Natural killer cell (primary cell): ENCODE results near the gene CFAP92. TPM values are rescaled to one million over a fixed set of nuclear protein-coding genes. Genes with fewer than 3 reads are reported as not detected.

Experiments
- ATAC-seq, 3 donors: fragments of 150-1000 bp in 2 of 3; fragments of 200-7000 bp in 1 of 3; cut with Tn5 transposase; 1 replicate in 1 of 3; 2 replicates in 2 of 3; pipeline ENCODE4 v1.10.0; 2021; ENCODE audit warnings: mild to moderate bottlenecking in 2 of 3, moderate library complexity in 2 of 3
- DNase-seq, 2 donors: peaks; one replicate each; pipeline versions ENCODE4 v3.0.0 to v3.0.0-alpha.2; 2013 to 2021; ENCODE audit warnings: mixed read lengths in 1 of 2
- H3K27ac ChIP-seq: one replicate; pipeline ENCODE4 v1.5.1; 2013; ENCODE audit warnings: mild to moderate bottlenecking, low read length
- H3K27me3 ChIP-seq: one replicate; pipeline ENCODE4 v1.6.1; 2013; ENCODE audit warnings: low read length; ENCODE audit not compliant: control insufficient read depth, insufficient read depth
- H3K36me3 ChIP-seq: one replicate; pipeline ENCODE4 v1.6.1; 2013; ENCODE audit warnings: low read length; ENCODE audit not compliant: control insufficient read depth, insufficient read depth
- H3K4me1 ChIP-seq: one replicate; pipeline ENCODE4 v1.6.1; 2013; ENCODE audit warnings: low read length; ENCODE audit not compliant: control insufficient read depth, insufficient read depth
- H3K4me3 ChIP-seq: one replicate; pipeline ENCODE4 v1.5.1; 2013; ENCODE audit warnings: low read length
- H3K9me3 ChIP-seq: one replicate; pipeline ENCODE4 v1.6.1; 2013; ENCODE audit warnings: low read length; ENCODE audit not compliant: control insufficient read depth, insufficient read depth
- H3K27ac Mint-ChIP-seq, 2 donors: one replicate each; pipeline ENCODE4 v1.8.0; 2022; ENCODE audit warnings: mild to moderate bottlenecking in 2 of 2, mixed read lengths in 2 of 2, moderate library complexity in 1 of 2
- H3K27me3 Mint-ChIP-seq, 2 donors: one replicate each; pipeline ENCODE4 v1.8.0; 2022; ENCODE audit warnings: low read depth in 2 of 2, mixed read lengths in 2 of 2
- H3K36me3 Mint-ChIP-seq: one replicate; pipeline ENCODE4 v1.8.0; 2022; ENCODE audit warnings: mixed read lengths
- H3K4me1 Mint-ChIP-seq, 2 donors: one replicate each; pipeline ENCODE4 v1.8.0; 2022; ENCODE audit warnings: mixed read lengths in 2 of 2
- H3K4me3 Mint-ChIP-seq: one replicate; pipeline ENCODE4 v1.8.0; 2022; ENCODE audit warnings: mild to moderate bottlenecking, moderate library complexity, mixed read lengths
- H3K9me3 Mint-ChIP-seq, 2 donors: one replicate each; pipeline ENCODE4 v1.8.0; 2022; ENCODE audit warnings: mixed read lengths in 2 of 2
- CTCF ChIP-seq: fragments of 200-600 bp; IDR thresholded peaks from one replicate; pipeline ENCODE4 v1.8.0; 2022; ENCODE audit warnings: antibody characterized with exemption
- WGBS: methylation state at CpG from one replicate; pipeline ENCODE4 v1.1.7; 2013; ENCODE audit warnings: missing lambda C conversion rate; ENCODE audit not compliant: insufficient coverage; 5-methylcytosine and 5-hydroxymethylcytosine counted together
- intact Hi-C: fragments of 100-400 bp; cut with micrococcal nuclease; formaldehyde crosslinking; loops from one replicate; pipeline ENCODE4 v1.14.2; 2022
- total RNA-seq, 4 donors: library from RNA; stranded (reverse); fragments of 120-200 nt in 1 of 4; gene quantifications; one replicate each; pipeline versions ENCODE4 v1.2.3 to v1.2.4, GENCODE V29; 2013 to 2022

Gene CFAP92
- total RNA-seq, 3 donors from 2014 or later (not counting 1 experiment from before 2014, with no cell fraction given): 0.26 to 0.43 (median 0.41) TPM

DNA sequence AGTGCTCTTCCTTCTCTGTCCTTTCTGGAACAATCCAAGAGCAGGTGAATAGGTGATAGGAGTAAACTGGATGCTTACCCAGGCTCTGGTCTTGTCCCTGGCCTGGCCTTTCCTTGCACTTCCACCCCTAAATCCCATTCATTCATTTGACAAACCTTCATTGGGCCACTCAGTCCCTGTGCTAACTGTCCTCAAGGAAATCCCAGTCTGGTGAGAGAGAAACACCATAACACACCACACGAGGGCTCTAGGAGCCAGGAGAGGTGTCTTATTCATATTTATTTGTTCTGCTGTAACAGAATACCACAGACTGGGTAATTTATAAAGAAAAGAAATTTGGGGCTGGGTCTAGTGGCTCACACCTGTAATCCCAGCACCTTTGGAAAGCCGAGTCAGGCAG lies 30.0 kb upstream of the CFAP92 start:
- ATAC-seq (no peak), DNase-seq (no peak)
- Mint-ChIP-seq H3K4me3 (no peak overlapping the region), H3K27ac (peak overlapping the region; percentile 99 to 100), H3K27me3 (no peaks in the 10 kb centered on the region), H3K36me3 (no peaks in the 10 kb centered on the region), H3K4me1 (peaks cover 34 to 41% of the 10 kb centered on the region in 2 donors), H3K9me3 (no peaks in the 10 kb centered on the region)
- no peaks in the 10 kb centered on the region for H3K36me3 ChIP-seq
- H3K27me3 ChIP-seq: no peaks in the 10 kb centered on the region
- H3K27ac ChIP-seq: no peak overlapping the region
- no peak for TF ChIP-seq CTCF
- intact Hi-C loops: no loop called here
- 100% methylated on average over 1 of the region's 2 CpGs for WGBS
- peaks cover 34% of the 10 kb centered on the region for H3K4me1 ChIP-seq
- no peak overlapping the region for H3K4me3 ChIP-seq
- H3K9me3 ChIP-seq: no peaks in the 10 kb centered on the region

DNA sequence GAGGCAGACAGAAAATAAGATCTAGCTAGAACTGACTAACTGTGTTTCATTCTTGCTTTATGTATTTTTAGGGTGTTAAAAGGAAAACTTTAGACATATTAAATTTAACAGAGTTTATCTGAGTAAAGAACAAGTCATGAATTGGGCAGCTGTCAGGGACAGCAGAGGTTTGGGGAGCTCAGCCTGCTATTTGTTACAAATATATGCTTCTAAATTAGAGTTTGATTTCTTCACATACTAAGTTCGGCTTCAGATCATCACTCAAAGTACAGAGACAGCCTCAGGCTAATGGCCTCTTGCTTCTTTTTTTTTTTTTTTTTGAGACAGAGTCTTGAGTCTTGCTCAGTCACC lies 29.1 kb upstream of the CFAP92 start:
- WGBS: 92% methylated on average over 1 of the region's 1 CpG
- peak overlapping the region; percentile 87 to 89 for H3K27ac Mint-ChIP-seq

DNA sequence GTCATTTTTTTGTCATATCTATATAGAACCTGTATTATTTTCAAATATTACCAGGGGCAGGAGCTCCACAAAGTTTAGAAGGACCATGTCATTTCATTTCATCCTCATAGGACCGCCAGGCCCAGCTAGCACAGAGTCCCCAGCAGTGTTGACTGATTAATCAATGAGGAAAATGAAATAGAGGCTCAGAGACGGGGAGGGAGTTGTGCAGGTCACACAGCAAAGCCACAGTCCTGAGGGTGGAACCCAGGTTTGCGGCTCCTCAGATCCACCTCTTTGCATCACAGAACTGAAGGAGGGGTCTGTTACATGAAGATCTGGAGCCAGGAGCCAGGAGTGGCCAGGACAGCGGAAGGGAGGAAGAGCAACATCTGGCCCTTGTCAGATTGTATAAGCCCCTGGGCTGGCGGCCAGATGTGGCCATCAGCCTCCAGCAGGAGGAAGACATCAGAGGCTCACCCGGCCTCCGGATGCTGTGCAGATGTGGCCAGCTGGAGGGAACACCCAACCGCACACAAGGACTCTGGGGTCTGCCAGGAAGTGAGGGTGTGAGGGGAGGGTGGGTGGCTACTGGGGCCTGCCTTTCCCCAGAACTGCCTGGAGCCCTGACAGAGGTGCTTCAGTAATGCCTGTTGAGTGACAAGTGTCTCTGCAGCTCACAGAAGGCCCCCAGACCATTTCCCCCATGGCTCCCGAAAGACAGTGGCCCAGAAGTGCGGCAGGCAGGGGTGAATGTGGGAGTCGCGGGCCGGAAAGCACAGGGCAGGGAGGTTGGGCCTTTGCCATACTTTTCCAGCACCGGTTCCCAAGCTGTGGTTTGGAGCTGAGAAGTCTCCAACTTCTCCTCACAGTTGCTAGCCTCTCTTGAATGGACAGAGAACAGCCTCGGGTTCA lies 28.5 kb upstream of the CFAP92 start:
- H3K27ac Mint-ChIP-seq: peak overlapping the region; percentile 87 to 89

More for the DNA sequence above, 29.1 kb upstream of the CFAP92 start:
- Histone ChIP-seq H3K9me3 (no peaks in the 10 kb centered on the region), H3K27me3 (no peaks in the 10 kb centered on the region), H3K27ac (peak overlapping the region; percentile 8), H3K4me1 (peaks cover 37% of the 10 kb centered on the region), H3K4me3 (no peak overlapping the region), H3K36me3 (no peaks in the 10 kb centered on the region)
- peak overlapping the region; percentile 31 for H3K4me3 Mint-ChIP-seq
- ATAC-seq (no peak), DNase-seq (no peak)
- no peaks in the 10 kb centered on the region for H3K27me3 Mint-ChIP-seq
- intact Hi-C loops: no loop called here
- TF ChIP-seq CTCF: no peak
- H3K4me1 Mint-ChIP-seq: peaks cover 39 to 45% of the 10 kb centered on the region in 2 donors
- no peaks in the 10 kb centered on the region for H3K9me3 Mint-ChIP-seq
- H3K36me3 Mint-ChIP-seq: no peaks in the 10 kb centered on the region

More for the DNA sequence above, 28.5 kb upstream of the CFAP92 start:
- intact Hi-C loops: no loop called here
- Mint-ChIP-seq H3K9me3 (no peaks in the 10 kb centered on the region), H3K27me3 (no peaks in the 10 kb centered on the region), H3K36me3 (no peaks in the 10 kb centered on the region), H3K4me3 (peak overlapping the region; percentile 64), H3K4me1 (peaks cover 44 to 49% of the 10 kb centered on the region in 2 donors)
- Histone ChIP-seq H3K27ac (peak overlapping the region; percentile 19), H3K4me1 (peaks cover 39% of the 10 kb centered on the region), H3K36me3 (no peaks in the 10 kb centered on the region), H3K9me3 (no peaks in the 10 kb centered on the region), H3K4me3 (no peak overlapping the region), H3K27me3 (no peaks in the 10 kb centered on the region)
- no peak for ATAC-seq
- no peak for TF ChIP-seq CTCF
- DNase-seq: no peak
- WGBS: 56% methylated on average over 15 of the region's 15 CpGs
